ENCODE results near the gene CCR7.

DNA sequence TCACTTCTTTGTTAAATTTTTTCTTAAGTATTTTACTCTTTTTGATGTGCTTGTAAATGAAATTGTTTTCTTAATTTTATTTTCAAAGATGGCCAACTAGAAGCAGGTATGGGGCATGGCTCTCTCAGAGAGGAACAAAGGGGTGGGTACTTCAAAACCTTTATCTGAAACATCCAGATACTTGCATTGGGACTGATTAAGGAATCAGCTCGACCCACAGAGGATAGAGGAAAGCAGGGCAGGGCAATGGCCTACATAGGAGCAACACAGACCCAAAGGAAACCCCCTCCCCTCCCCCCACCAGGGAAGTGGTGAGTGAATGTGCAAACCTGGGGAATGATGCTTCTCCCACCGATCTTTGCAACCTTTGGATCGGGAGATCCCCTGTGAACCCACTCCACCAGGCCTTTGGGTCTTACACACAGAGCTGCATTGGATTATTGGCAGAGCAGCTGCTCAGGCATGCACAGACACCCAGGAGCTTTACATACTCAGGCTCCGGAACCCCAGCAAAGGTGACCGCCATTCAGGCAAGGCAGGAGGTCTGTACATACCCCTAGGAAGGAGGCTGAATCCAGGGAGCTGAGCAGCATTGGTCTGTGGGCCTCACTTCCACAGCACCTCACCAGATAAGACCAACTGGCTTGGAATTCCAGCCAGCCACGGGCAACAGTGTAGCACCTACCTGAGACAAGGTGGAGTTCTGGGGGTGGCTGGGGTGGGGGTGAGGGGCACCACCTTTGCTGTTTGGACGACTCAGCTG lies 3.0 kb upstream of the CCR7 start:
- TF ChIP-seq, protein P1, sequence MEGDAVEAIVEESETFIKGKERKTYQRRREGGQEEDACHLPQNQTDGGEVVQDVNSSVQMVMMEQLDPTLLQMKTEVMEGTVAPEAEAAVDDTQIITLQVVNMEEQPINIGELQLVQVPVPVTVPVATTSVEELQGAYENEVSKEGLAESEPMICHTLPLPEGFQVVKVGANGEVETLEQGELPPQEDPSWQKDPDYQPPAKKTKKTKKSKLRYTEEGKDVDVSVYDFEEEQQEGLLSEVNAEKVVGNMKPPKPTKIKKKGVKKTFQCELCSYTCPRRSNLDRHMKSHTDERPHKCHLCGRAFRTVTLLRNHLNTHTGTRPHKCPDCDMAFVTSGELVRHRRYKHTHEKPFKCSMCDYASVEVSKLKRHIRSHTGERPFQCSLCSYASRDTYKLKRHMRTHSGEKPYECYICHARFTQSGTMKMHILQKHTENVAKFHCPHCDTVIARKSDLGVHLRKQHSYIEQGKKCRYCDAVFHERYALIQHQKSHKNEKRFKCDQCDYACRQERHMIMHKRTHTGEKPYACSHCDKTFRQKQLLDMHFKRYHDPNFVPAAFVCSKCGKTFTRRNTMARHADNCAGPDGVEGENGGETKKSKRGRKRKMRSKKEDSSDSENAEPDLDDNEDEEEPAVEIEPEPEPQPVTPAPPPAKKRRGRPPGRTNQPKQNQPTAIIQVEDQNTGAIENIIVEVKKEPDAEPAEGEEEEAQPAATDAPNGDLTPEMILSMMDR (conservative IDR thresholded peaks at IDR 0.05 in 1 of 2, IDR thresholded peaks at IDR 0.05 in 1 of 2; ENCODE audit: extremely low read depth in 1 of 2, insufficient read depth in 1 of 2, low read depth in 1 of 2, low read length in 2 of 2) = no peak
- TF ChIP-seq EZH2 (IDR thresholded peaks at IDR 0.05; ENCODE audit: borderline replicate concordance, low read length) = no peak
